NCI-H1048 (cell line): ENCODE data around the gene LRPAP1.
"Not testable (repeated sequence)": the region's sequence is repeated elsewhere in the genome, so short reads cannot be mapped to it uniquely, and the experiment has no call there.

ENCODE experiments used
- DNase-seq: peaks from one replicate; lab custom pipeline; 2025; lab: John Stamatoyannopoulos, UW

LRPAP1 gene

GRCh38 chr4:3519468-3520264 is 12.6 kb downstream of the LRPAP1 start:
- DNase-seq = no peak

DNA sequence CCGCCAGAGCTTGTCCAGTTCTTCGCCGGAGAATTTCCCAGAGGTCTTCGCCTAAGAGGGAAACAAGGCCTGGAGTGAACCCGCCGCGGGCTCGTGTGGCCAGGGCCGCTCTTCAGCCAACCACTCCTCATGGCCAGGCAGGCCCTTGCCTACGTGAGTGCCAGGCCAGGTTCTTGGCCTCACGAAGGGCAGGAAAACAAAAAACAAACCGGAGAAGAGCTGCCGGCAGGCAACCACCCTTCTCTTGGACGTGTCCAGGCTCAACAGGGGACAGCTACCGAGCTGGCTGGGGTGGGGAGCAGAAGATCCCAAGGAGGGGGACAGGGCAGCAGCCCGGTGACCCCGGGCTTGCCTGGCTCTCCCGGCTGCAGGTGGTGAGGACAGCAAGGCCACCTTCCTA is 13.3 kb downstream of the LRPAP1 start:
- no peak for DNase-seq

DNA sequence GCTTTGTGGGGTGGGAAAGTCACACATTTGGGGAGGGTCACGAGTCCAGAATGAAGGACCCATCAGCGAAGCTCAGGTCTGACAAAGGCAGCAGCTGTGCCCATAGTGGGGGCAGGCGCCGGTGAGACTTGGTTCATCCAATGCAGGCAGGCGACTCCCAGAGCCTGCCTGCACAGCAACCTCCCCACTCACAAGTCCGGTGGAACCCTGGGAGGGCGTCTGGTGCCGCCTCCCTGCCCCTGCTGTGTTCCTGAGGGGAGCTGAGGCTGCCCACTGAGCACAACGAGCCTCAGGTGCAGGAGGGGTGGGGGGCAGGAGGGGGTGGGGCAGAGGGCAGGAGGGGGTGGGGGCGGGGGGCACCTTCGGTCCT is 13.7 kb downstream of the LRPAP1 start:
- DNase-seq = no peak

GRCh38 chr4:3517731-3518510 is 14.3 kb downstream of the LRPAP1 start:
- no peak for DNase-seq

- DNase-seq = no peak
These were observed 15.1 kb downstream of the LRPAP1 start for GRCh38 chr4:3516836-3517730.

GRCh38 chr4:3516061-3516835 is 16.0 kb downstream of the LRPAP1 start:
- no peak for DNase-seq

- DNase-seq = no peak
These were observed 16.6 kb downstream of the LRPAP1 start for GRCh38 chr4:3515646-3516045.

- no peak for DNase-seq
These were observed 17.3 kb downstream of the LRPAP1 start for GRCh38 chr4:3514806-3515501.

DNA sequence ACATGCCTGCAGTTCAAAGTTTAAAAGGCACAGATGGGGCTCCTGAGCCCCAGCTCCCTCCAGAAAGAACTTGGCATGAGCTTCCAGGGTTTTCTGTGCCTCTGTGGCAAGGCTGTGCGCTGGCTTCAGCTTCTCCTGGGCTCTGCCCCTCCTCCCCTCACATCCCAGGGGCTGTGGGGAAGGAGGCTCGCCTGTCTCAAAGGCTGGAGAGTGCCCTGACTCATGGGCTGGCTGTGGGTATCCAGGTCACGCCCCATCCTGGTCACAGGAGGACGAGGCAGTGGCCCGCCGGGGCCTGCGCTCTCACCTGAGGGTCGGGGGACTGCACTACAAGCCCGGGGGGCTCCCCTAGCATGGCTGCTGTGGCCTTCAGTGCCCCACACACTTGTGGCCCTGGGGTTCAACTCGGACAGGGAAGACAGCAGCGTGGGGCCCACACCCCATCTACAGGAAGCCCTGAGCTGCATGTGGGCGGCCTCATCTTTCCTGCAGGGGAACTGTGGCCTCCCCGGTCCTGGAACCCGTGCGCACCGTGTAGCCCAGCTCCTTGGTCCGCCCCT is 17.9 kb downstream of the LRPAP1 start:
- DNase-seq = no peak

- DNase-seq = no peak
These were observed 18.4 kb downstream of the LRPAP1 start for GRCh38 chr4:3513807-3514206.

DNA sequence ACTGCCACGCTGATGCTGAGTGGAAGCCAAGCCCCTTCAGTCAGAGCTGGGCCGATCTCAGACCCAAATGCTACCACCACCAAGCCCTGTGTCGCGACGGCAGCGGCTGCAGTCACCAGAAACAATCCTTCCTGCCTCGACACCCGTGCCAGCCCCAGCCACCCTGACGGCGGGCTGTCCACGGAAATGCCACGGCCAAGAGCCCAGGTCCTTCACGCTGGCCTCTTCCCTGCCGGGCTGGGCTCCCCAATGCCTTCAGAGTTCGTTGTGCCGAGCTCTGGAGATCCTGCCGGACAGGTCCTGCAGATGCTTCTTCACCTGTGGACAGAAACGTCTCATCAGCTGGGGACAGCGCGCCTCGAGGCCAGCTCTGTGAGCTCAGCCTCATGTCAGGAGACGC is 19.5 kb downstream of the LRPAP1 start:
- DNase-seq = no peak

GRCh38 chr4:3512279-3512678 is 19.9 kb downstream of the LRPAP1 start:
- DNase-seq = no peak

GRCh38 chr4:3511601-3512000 is 20.6 kb downstream of the LRPAP1 start:
- not testable (repeated sequence) for DNase-seq

DNA sequence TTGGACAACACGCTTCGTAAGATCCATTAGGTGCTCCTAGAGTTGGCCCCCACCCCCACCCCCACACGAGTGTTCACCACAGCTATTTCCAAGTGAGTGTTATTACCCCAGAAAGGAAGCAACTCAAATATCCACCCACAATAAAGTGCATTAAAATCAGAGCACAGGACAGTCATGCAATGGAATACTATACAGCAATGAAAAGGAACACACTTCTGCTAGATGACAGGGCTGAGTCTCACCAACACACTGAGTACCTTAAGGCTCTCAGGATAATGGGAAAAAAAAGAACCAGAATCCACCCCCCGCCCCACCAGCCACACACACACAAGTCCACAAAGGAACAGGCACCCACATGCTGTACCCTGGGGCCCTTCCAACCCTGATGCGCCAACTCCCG is 21.0 kb downstream of the LRPAP1 start:
- no peak for DNase-seq

DNA sequence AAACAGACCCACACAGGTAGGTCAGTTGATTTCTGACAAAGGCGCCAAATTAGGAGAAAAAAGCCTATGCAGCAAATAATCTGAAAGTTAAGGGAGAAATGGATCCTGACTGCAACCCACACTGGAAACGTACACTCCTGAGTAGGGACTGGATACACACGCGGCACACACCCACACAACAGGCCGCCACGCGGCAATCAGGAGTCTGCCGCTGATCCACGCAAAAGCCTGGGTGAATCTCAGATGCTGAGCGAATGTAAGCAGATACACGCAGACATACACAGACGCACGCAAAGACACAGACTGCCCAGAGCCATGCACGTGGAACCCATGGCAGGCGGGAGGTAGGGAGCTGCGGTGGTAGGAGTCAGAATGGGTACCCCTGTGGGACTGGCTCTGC is 21.7 kb downstream of the LRPAP1 start:
- no peak for DNase-seq

DNA sequence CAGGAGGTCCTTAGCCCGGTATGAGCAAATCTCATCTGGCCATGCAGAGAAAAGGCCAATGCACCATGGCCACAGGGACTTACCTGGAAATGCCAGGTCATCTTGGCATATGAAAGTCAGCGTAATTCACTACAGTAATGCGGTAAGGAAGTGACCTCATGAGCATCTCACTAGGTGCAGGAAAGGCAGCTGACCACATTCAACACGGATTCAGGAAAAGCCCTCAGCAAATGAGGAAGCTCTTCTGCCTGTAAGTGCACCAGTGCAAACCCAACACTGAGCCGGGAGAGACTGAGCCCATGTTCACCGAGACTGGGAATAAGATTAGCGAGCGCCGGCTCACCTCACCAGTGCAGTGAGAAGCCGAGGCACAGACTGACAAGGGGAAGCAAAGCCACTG is 23.7 kb downstream of the LRPAP1 start:
- DNase-seq = no peak

DNA sequence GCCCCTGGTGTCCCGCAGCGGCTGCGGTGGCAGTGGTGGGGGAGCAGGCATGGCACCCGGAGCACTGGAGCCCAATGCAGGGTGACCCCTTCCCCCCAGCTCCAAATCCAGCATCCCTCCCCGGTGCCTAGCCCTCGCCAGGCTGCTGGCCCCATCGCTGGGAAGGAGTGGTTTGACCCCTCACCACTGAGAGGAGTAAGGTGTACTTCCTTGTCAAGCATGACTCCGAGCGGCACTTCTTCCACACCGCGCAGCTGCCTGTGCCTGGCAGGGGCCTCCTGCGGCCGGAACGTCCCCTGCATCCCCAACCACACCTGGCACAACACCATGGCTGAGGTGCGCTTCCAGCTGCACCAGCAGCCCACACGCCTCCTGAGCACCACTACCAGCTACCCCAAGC is 27.0 kb downstream of the LRPAP1 start:
- DNase-seq = no peak

DNA sequence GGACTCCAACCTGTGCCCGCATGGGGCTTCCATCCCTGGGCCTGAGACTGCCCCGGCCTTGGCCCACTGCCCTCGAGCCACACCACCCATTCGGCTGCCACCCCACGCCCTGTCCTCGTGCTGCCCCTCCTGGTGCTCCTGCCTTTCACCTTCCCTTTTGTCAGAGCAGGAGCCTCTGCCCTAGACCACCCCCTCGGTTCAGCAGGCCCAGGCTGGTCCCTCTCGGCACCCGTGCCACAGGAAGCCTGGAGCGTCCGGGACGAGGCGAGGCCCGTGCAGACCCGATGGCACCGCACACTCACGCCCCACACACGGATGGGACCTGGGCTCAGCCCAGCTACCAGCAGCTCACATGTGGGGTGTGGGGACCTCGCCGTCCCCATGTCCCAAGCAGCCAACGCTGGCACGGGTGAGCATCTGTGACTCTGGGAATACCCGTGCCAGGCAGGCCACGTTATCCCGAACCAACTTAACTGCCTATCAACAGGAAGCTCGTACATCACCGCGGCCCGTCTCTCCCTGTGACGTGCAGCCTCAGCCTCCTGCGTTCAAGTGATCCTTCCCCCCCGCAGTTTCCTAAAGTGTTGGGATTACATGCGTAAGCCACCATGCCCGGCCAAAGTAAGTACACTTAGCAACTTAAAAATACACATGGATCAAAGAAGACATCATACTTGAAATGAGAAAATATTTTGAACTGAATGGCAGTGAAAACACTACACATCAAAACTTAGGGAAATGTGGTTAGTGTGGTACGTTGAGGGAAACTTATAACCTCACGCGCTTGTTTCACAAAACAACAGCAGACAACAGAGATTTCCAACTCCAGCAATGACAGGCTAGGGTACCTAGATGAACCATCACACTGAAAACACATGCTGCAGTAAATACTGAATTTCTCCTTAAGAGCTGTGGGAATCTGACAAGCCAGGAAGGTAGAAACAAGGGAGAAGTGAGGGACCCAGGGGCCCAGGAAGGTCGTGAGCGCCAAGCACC is 29.0 kb downstream of the LRPAP1 start:
- DNase-seq = no peak

- no peak for DNase-seq
These were observed 30.3 kb downstream of the LRPAP1 start for GRCh38 chr4:3501825-3502425.
